ENCODE data around the gene THTPA. TPM values are rescaled to one million over a fixed set of nuclear protein-coding genes. Genes with fewer than 3 reads are reported as not detected.

THTPA gene
- total and polyA plus RNA-seq, 2 of the 4 experiments (the other 2 are of a cell fraction) = 5.0 to 9.2 TPM

- no peak for TF ChIP-seq CTCF (conservative IDR thresholded peaks at IDR 0.05; ENCODE audit: low read depth, low read length)
Observed at GRCh38 chr14:23563473-23564180, 7.6 kb downstream of the THTPA start (continued).

- CTCF ChIA-PET = no interaction called here
- Histone ChIP-seq H3K9me3 (ENCODE audit: control insufficient read depth, insufficient read depth, low read length) (no peaks in the 10 kb centered on the region), H3K9ac (ENCODE audit: low read depth, low read length) (no peak overlapping the region), H2BK5ac (ENCODE audit: low read depth, low read length, poor library complexity, severe bottlenecking) (no peak overlapping the region), H2AFZ (replicated peaks; ENCODE audit: low read length, poor library complexity) (peak overlapping the region; percentile 11), H3K18ac (ENCODE audit: low read depth, low read length) (no peak overlapping the region), H3K27me3 (ENCODE audit: control insufficient read depth, insufficient read depth, low read length) (peaks cover 4% of the 10 kb centered on the region; the same call in 1 of the 2 replicates), H2BK120ac (ENCODE audit: low read depth, low read length) (no peak overlapping the region), H4K20me1 (ENCODE audit: insufficient read depth, low read length) (no peaks in the 10 kb centered on the region), H4K91ac (ENCODE audit: insufficient read depth, low read depth, low read length) (no peak overlapping the region), H3K4me2 (ENCODE audit: low read depth, low read length) (no peak overlapping the region), H2AK9ac (replicated peaks; ENCODE audit: low read depth, low read length, poor library complexity) (no peak overlapping the region), H3K9me1 (ENCODE audit: insufficient read depth, low read length) (peaks cover 10% of the 10 kb centered on the region; the same call in 1 of the 2 replicates), H2BK15ac (ENCODE audit: low read depth, low read length) (no peak overlapping the region), H3K4me3 (ENCODE audit: insufficient read depth, low read depth, low read length) (no peak overlapping the region), H3K14ac (replicated peaks; ENCODE audit: low read depth, low read length) (no peak overlapping the region), H3K27ac (ENCODE audit: insufficient read depth, low read length) (no peak overlapping the region), H3K56ac (ENCODE audit: extremely low read depth, insufficient read depth, low read length) (no peak overlapping the region), H2AK5ac (ENCODE audit: low read depth, low read length) (no peak overlapping the region), H3K36me3 (ENCODE audit: control insufficient read depth, insufficient read depth, low read length) (peaks cover 7% of the 10 kb centered on the region), H3K23ac (ENCODE audit: low read depth, low read length) (no peak overlapping the region), H3K4me1 (ENCODE audit: control insufficient read depth, insufficient read depth, low read length) (peaks cover 2% of the 10 kb centered on the region; the same call in 1 of the 2 replicates), H4K5ac (ENCODE audit: low read depth, low read length) (no peak overlapping the region), H2BK20ac (ENCODE audit: low read depth, low read length) (no peak overlapping the region), H3K79me1 (ENCODE audit: low read depth in 1 of 2, low read length in 2 of 2) (no peaks in the 10 kb centered on the region; a peak in 1 of 4 replicates), H4K8ac (ENCODE audit: low read depth in 2 of 2, low read length in 2 of 2) (no peak overlapping the region), H3K4ac (ENCODE audit: low read depth, low read length) (no peak overlapping the region)
- dilution Hi-C loops (cut with HindIII; ENCODE audit: low sequenced_read_pairs, unreplicated experiment) (no loop called here), intact Hi-C loops (cut with micrococcal nuclease) (no loop called here), in situ Hi-C loops (cut with MboI; ENCODE audit: low sequenced_read_pairs) (no loop called here)
- ATAC-seq (ENCODE audit: low read depth) (no peak), DNase-seq (no peak)
- WGBS, 2 experiments (ENCODE audit: extremely low coverage in 2 of 2, insufficient read length in 1 of 2) = 92% methylated on average over 8 of the region's 13 CpGs; no CpG with 5 or more reads in 1 of the 2 experiments
- POLR2A ChIA-PET (ENCODE audit: unreplicated experiment) = no interaction called here
- no TSS peak for BruUV-seq (replicated peaks)
- TF ChIP-seq CHD1 (IDR thresholded peaks at IDR 0.05; ENCODE audit: low read depth, low read length) = no peak
- no peak for TF ChIP-seq RFX5 (IDR thresholded peaks at IDR 0.05; ENCODE audit: low read depth, low read length)
- TF ChIP-seq ELK1 (IDR thresholded peaks at IDR 0.05; ENCODE audit: borderline replicate concordance, low read depth, low read length) = no peak
- TF ChIP-seq NFE2L2 (IDR thresholded peaks at IDR 0.05; ENCODE audit: low read depth, low read length) = no peak
Observed at GRCh38 chr14:23564181-23564812, 8.2 kb downstream of the THTPA start.

All from IMR-90 (cell line).